ENCODE results near the gene PSTPIP2.
"Not testable (repeated sequence)": the region's sequence is repeated elsewhere in the genome, so short reads cannot be mapped to it uniquely, and the experiment has no call there.

PSTPIP2 gene

DNA sequence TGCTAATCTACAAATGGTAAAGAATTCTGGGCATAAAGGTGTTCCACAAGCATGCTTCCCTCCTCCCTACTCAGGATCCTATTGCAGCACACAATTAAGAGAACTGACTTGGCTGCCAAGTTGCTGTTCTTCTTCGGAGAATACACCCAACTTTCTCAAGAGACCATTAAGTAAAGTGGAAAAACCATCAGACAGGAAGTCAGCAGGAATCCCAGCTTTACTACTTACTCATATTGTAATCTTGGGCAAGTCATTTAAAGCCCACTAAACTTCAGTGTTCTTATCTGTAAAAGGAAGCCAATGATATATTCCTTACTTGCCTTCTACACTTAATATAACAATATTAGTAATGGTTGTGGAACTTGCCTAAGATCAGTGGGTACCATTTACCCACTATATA lies 37.8 kb downstream of the PSTPIP2 start:
- DNase-seq = no peak

DNA sequence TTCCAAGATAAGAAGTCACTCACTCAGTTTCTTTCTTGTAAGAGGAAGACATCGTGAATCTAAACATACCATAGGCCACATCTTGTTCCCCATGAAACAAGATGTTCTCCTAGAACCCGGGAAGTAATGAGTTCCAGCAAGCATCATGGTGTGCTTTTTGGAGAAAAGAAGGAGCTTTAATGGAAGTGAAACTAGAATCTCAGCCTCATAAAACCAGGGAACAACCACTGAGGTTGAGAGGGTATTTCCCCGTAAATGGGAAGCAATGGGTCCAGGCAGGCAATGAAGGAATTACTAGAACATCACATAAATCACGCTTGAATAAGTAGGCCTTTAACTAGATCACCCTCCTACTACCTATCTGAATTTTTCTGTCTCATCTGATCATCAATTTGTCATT lies 40.3 kb downstream of the PSTPIP2 start:
- DNase-seq = no peak

- no peak for DNase-seq
Observed at GRCh38 chr18:46028536-46028891, 43.5 kb downstream of the PSTPIP2 start.

DNA sequence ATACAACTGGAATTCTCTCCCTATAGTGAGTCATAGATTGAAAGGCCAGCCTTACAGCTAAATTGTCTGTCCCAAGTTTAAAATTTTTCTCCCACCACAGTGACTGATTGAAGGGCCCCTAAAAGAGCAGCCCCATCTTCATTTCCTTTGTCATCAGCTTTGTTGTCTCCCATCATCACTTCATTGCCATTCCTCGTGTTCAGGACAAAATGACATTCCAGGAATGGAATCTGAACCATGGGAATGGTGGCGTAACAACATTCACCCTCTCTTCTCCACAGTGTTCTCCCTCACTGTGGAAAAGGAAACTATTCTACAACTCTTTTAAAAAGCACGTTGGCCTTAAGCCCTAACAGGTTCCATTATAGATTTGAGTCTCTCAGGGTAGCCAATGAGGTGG lies 52.1 kb downstream of the PSTPIP2 start:
- no peak for DNase-seq

DNA sequence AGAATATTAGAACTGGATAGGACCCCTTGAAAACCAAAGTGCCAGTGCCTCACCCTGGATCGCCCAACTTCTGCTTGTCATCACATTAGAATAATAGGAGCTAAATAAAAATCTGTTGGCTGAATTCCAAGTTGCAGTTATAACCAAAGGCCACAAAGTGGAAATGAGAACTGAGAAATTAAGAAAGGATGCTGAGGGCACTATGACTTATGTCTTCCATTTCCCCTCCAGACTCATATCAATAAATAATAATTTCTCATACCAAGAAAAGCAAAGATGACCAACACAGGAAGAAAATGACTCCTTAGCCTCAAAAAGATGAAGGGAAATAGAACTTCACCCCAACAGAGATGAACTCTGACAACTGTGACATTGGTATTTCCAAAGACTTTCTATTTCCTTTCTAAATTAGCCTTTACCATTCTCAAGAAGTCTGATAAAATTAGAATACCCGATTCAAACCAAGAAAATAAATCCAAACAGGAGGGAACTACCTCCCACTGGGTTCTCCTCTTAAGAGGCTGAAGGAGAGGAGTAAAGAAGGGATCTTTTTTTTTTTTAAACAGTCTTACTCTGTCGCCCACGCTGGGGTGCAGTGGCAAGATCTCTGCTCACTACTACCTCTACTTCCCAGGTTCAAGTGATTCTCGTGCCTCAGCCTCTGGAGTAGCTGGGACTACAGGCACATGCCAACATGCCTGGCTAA lies 58.4 kb downstream of the PSTPIP2 start:
- DNase-seq = no peak

GRCh38 chr18:46010676-46011075 lies 61.4 kb downstream of the PSTPIP2 start:
- DNase-seq = no peak

DNA sequence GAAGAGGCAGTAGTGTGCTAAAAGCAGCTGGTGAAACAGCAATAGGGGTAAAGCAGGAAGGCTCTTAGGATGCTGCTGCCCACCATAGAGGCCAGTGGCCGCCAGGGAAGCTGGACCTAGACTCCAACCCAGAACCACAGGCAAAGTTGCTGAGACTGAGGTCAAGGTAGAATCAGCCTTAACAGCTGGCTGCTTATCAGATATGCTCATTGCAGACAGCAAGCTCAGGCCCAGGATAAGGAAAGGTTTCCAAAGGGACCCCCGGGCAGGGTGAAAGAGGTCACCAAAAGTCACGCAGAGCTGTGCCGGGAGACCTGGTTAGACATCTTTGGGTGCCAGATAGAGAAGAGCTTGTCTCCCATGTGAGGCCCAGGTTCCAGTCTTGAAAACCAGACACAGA lies 62.0 kb downstream of the PSTPIP2 start:
- no peak for DNase-seq

DNA sequence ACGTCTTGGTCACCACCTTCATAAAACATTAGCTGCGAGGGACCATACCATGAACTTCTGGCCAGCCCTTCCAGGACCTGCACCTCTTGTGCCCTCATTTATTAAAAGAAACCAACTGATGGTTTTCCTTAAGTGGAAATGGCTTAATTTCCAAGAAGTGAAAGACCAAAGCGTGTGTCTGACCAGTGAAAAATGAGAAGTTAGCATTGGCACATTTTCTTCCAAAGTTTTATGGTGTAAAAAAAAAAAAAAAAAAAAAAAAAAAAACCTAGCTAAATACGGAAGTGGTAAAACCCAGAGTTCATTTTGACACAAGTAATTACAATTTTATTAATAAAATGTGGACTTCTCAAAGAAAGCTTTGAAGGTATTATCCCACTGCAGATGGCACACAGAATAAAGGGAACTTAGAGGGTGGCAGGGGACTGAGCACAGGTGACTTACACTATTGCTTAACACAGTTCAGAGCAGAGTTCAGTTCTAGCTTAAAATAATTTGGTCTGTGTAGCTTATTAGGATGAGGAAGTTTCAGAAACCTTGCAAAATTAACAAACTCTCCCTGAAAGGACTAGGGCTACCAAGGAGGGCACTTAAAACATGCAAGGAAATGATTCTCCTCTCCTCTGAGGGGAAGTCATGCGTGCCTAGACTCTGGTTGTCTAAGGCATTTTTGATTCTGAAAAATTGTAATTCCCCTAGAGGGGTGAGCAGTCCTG lies 62.8 kb downstream of the PSTPIP2 start:
- no peak for DNase-seq

GRCh38 chr18:46008531-46008930 lies 63.5 kb downstream of the PSTPIP2 start:
- DNase-seq = no peak

DNA sequence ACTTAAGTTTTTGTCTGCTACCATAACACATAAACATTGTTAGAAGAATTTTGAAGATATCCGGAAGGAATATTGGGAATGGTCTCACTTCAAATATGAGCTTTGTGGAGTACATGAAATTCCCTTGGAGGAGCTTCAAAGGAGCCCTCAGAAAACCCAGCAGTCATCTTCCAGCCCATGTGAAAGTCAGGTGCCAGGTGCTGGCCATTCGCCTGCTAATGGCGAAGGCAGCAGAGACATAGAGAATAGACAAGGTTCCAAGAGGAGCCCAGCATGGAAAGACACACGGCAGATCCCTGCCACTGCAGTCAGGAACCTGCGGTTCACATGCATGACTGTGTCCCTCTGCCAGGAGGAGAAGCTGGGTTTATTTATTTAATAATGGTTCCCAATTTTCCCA lies 64.9 kb downstream of the PSTPIP2 start:
- DNase-seq = no peak

DNA sequence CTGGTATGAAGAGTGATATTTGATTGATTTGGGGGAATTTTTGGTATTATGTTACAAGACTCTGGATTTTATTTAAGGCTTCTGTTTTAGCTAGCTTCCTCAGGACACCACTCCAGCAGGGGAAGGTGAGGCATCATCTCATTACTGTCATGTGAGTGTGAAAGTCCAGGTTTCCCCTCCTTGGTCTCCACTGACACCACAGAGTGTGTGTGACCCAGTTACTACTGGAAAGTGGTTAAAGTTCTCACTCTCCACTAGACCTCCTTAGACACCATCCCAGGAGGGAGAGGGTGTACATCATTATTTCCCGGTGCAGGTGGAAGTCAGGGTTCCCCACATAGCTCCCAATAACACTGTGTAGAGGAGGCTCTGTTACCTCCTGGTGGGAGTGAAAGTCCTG lies 69.1 kb downstream of the PSTPIP2 start:
- DNase-seq = no peak

- DNase-seq = no peak
Observed at GRCh38 chr18:46001892-46002291, 70.2 kb downstream of the PSTPIP2 start.

DNA sequence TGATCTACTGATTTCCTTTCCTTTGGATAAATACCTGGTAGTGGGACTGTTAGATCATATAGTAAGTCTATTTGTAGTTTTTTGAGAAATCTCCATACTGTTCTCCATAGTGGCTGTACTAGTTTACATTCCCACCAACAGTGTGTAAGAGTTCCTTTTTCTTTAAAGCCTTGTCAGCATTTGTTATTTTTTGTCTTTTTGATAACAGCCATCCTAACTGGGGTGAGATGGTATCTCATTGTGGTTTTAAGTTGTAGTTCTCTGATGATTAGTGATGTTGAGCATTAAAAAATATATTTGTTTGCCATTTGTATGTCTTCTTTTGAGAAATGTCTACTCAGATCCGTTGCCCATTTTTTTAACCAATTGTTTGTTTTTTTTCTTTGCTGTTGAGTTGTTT lies 71.0 kb downstream of the PSTPIP2 start:
- DNase-seq = no peak

DNA sequence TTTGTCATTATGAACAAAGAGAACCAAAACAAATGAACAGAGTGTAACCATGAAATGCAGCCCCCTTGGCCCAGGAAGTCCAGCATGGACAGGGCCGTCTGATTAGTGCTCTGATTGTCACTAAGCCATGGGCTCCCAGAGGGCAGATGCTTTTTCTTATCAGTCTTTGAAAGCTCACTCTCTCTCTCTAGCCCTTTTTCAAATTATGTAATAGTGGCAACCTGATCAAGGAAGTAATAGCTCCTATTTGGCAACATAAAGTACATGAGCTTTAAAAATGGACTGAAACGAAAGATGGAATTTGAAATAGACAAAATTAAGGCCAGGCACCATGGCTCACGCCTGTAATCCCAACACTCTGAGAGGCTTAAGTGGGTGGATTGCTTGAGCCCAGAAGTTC lies 72.5 kb downstream of the PSTPIP2 start:
- no peak for DNase-seq

DNA sequence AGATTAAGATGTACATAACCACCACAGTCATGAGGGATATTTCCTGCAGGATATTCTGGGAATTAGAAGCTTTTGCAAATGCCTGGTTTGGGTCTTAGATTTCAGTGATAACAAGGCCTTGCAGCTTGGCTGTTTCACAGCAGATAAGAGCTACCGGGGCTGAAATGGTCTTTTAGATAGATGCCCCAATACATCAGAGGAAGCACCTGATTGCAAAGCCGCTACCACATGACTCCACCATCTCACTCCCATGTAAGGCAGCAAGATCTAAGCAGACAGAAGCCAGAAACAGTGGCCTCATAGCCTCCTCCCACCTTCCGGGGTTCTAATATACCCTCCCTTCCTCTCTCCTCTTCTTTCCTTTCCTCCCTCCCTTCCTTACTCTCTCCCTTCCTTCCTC lies 73.8 kb downstream of the PSTPIP2 start:
- DNase-seq = no peak

GRCh38 chr18:45997700-45998151 lies 74.3 kb downstream of the PSTPIP2 start:
- no peak for DNase-seq

DNA sequence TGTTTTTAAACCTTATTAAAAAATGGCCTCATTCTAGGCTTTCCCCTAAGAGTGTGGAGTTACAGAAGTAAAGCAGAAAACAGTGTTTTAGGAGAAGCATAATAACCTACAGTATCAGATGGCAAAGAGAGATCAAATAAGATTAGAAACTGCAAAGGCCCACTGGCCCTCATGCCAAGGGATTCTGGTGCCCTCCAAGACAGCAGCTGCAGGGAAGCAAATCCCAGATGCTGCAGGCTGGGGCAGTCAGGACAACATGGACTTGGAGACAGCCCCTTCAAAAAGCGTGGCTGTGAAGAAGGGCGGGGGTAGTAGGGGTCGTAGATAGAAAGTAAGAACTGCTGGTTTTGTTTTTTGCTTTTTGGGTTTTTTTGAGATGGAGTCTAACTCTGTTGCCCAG lies 76.6 kb downstream of the PSTPIP2 start:
- DNase-seq = no peak

- no peak for DNase-seq
Observed at GRCh38 chr18:45993438-45993837, 78.6 kb downstream of the PSTPIP2 start.

GRCh38 chr18:45992527-45992926 lies 79.5 kb downstream of the PSTPIP2 start:
- DNase-seq = not testable (repeated sequence)

DNA sequence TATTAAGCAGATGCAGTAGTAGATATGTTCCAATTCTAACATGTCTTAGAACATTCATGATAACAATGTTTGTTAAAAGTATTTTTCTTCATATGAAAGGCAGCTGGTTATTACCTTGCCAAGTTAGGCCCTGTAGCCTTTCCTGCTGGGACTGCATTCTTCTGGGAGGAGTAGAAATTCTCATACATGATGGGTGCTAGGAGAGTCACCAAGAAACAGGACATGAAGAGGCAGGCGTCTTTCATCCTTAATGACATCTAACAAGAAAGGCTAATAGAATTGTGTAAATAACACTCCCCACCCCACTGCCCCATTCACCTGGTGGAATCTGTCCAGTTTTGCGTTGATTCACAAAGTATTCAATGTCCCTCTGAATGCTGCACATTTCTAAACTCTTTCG lies 80.3 kb downstream of the PSTPIP2 start:
- no peak for DNase-seq

- no peak for DNase-seq
Observed at GRCh38 chr18:45984546-45985235, 87.4 kb downstream of the PSTPIP2 start.

- DNase-seq = no peak
Observed at GRCh38 chr18:45981821-45982220, 90.2 kb downstream of the PSTPIP2 start.

- no peak for DNase-seq
Observed at GRCh38 chr18:45980229-45980628, 91.8 kb downstream of the PSTPIP2 start.

DNA sequence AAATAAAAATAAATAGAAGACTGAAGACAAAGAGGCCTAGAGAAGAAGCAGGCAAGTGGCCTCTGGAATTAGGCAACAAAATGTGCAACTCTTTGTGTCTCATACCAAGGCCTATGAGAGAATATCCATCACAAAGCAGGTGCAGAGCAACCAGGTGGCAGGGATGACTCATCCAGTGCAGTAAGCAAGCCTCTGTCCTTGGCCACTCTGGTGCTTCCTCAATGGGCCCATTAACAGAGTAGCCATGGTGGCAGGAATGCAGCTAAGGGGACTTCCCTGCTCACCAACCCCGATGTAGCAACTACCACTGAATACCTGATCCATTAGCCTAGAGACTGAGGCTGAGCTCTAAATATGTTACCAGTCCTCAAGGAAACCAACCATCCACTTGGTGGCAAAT lies 94.0 kb downstream of the PSTPIP2 start:
- no peak for DNase-seq
